Lower lobe of right lung (tissue), 2 donors: ENCODE measurements around the gene HAUS3. TPM values are rescaled to one million over a fixed set of nuclear protein-coding genes. Genes with fewer than 3 reads are reported as not detected.

Experiments
- ATAC-seq, 2 donors: fragments of 200-7000 bp; cut with Tn5 transposase; one replicate each; pipeline ENCODE4 v1.9.1; 2020 to 2022; ENCODE audit warnings: mild to moderate bottlenecking in 2 of 2, moderate library complexity in 2 of 2
- DNase-seq: peaks from one replicate; pipeline ENCODE4 v3.0.0-alpha.2; 2020
- H3K27ac ChIP-seq: fragments of 200-600 bp; one replicate; pipeline ENCODE4 v1.8.0; 2022
- H3K27me3 ChIP-seq: fragments of 200-600 bp; one replicate; pipeline ENCODE4 v1.8.0; 2022; ENCODE audit warnings: low read depth
- H3K36me3 ChIP-seq: fragments of 200-600 bp; one replicate; pipeline ENCODE4 v1.8.0; 2022; ENCODE audit warnings: mild to moderate bottlenecking
- H3K4me1 ChIP-seq: fragments of 200-600 bp; one replicate; pipeline ENCODE4 v1.8.0; 2022
- H3K4me3 ChIP-seq: fragments of 200-600 bp; one replicate; pipeline ENCODE4 v1.8.0; 2022; ENCODE audit warnings: mild to moderate bottlenecking
- H3K9me3 ChIP-seq: fragments of 200-600 bp; one replicate; pipeline ENCODE4 v1.8.0; 2022
- intact Hi-C: fragments of 100-400 bp; cut with DNase I; formaldehyde crosslinking; loops from one replicate; pipeline ENCODE4 v1.11.0; 2022
- total RNA-seq: library from RNA; stranded (reverse); fragmentation: NEBNext Ultra II Directional; extraction: Animal tissue kit (Norgen Biotek cat#: 25700); gene quantifications from one replicate; pipeline ENCODE4 v1.2.1, GENCODE V29; 2021
- TF ChIP-seq, protein P1 (sequence below): fragments of 200-600 bp; IDR thresholded peaks from one replicate; pipeline ENCODE4 v1.8.0; 2022; ENCODE audit warnings: antibody characterized with exemption, mild to moderate bottlenecking
- donor health status: DM: no; HTN: yes; CAD: no; lungs with severe emphysema.

HAUS3 gene
- total RNA-seq, 1 donor from 2014 or later, result 12.3 TPM

DNA sequence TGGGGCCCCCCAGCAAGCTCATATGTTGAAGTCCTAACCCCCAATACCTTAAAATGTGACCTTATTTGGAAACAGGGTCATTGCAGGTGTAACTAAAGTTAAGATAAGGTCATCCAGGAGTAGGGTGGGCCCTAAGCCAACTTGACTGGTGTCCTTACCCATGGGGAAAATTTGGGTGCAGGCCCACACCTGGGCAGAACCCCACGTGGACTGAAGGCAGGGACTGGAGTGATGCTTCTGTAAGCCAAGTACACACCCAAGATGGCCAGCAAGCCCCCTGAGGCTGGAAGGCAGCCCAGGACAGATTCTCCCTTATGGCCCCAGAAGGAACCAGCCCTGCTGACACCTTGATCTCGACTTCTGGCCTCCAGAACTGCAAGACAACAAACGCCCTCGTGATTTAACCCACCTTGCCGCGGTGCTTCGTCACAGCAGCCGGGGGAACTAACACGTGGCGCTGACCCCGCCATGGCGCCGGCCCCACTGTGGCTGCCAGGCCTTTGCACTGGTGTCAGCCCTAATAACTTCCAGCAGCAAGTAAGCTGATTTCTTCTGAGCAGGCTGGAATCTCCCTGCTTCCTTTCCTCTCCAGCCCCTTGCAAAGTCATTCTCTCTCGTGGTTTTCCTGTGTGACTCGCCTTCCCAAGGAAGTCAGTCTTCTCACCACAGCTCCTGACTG lies 43.2 kb upstream of the HAUS3 start:
- TF ChIP-seq, protein P1, sequence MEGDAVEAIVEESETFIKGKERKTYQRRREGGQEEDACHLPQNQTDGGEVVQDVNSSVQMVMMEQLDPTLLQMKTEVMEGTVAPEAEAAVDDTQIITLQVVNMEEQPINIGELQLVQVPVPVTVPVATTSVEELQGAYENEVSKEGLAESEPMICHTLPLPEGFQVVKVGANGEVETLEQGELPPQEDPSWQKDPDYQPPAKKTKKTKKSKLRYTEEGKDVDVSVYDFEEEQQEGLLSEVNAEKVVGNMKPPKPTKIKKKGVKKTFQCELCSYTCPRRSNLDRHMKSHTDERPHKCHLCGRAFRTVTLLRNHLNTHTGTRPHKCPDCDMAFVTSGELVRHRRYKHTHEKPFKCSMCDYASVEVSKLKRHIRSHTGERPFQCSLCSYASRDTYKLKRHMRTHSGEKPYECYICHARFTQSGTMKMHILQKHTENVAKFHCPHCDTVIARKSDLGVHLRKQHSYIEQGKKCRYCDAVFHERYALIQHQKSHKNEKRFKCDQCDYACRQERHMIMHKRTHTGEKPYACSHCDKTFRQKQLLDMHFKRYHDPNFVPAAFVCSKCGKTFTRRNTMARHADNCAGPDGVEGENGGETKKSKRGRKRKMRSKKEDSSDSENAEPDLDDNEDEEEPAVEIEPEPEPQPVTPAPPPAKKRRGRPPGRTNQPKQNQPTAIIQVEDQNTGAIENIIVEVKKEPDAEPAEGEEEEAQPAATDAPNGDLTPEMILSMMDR, result no peak
- peak; percentile 23 for DNase-seq
- Histone ChIP-seq H3K27me3 (no peaks in the 10 kb centered on the region), H3K27ac (no peak overlapping the region), H3K9me3 (no peaks in the 10 kb centered on the region), H3K4me3 (no peak overlapping the region), H3K4me1 (no peaks in the 10 kb centered on the region), H3K36me3 (no peaks in the 10 kb centered on the region)
- no peak for ATAC-seq
- intact Hi-C loops, result no loop called here

DNA sequence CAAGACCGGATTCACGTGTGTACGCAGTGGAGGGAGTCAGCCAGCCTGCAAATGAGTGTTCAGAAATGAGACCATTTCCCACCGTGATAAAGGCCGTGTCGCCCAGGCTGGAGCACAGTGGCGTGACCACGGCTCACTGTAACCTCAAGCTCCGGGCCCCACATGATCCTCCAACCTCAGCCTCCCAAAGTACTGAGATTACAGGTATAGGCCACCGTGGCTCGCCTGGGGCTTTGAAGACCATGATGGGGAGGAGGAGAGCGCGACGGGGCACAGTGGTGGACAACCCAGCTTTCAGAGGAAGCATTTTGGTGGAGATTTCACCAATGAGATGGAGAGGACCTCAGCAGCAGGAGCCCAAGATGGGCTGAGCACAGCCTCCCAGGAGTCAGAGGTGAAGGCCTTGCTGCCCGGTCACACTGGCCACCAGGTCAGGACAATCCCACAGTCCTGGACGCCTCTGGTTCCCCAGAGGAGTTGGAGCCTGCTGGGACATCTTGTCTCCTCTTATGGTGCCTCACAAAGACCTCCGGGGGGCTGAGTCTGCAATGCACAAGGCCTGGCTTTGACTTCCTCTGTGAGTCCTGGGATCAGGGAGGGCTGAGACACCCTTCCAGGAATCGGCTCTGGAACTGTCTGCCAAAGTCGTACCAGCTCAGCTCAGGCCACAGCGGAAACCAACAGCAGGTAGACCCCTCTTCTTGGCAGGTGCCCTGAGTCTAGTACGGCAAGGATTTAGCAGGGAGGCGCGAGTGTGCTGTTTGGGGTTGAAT lies 42.4 kb upstream of the HAUS3 start:
- no peak overlapping the region for H3K27ac ChIP-seq
- intact Hi-C loops, result no loop called here

DNA sequence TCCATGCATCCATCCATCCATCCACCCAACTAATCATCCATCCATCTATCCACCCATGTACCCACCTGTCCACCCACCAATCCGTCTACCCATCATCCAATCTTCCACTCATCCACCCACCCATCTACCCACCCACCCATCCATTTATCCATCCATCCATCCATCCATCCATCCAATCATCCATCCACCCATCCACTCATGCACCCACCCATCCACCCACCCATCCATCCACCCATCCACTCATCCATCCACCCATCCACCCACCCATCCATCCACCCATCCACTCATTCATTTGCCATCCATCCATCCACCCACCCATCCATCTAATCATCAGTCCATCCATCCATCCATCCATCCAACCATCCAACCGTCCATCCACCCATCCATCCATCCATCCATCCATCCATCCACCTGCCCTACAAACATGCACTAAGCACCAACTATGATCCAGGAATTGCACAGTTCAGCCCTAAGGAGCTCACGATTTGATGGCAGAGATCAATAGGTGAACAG lies 41.3 kb upstream of the HAUS3 start:
- intact Hi-C loops, result no loop called here
- no peak overlapping the region for H3K4me3 ChIP-seq
- TF ChIP-seq, protein P1, result no peak
- no peaks in the 10 kb centered on the region for H3K27me3 ChIP-seq
- no peak overlapping the region for H3K27ac ChIP-seq
- no peaks in the 10 kb centered on the region for H3K9me3 ChIP-seq
- H3K4me1 ChIP-seq, result no peaks in the 10 kb centered on the region
- ATAC-seq (no peak), DNase-seq (peak; percentile 2)
- no peaks in the 10 kb centered on the region for H3K36me3 ChIP-seq

More for the DNA sequence above, 42.4 kb upstream of the HAUS3 start:
- H3K9me3 ChIP-seq, result no peaks in the 10 kb centered on the region
- no peaks in the 10 kb centered on the region for H3K36me3 ChIP-seq
- TF ChIP-seq, protein P1, result no peak
- ATAC-seq (no peak), DNase-seq (peak; percentile 22)
- H3K4me3 ChIP-seq, result no peak overlapping the region
- H3K4me1 ChIP-seq, result no peaks in the 10 kb centered on the region
- H3K27me3 ChIP-seq, result no peaks in the 10 kb centered on the region

DNA sequence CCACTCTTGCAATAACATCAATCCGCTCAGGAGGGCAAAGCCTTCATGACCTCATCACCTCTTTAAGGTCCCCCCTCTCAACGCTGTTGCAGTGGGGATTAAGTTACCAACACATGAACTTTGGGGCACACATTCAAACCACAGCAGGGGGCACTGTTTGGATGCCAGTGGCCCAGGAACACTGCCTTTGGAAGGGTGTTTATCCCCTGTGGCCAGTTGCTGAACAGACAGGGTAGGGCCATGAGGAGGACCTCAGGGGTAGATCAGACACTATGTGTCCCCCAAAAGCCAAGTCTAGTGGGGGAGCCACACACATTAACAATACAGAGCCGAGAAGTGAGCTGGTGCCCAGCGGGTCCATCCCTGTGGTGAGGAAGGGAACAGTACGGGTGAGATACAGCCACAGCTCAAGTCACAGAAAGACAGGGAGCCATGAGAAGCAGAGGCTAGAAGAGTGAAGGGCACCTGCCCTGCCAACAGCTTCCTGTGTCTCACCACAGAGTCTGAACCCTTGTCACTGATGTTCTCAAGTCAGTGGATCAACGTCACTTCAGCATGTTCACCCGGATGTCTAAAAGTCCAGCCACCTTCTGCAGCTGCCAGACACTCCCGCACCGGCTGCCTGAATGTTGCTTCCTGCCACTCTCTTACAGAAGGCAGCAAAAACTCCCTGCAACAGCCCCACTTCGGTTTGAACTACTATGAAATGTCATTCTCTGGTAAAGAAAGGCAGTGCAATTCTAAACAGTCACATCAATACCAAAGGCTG lies 39.8 kb upstream of the HAUS3 start:
- Histone ChIP-seq H3K36me3 (no peaks in the 10 kb centered on the region), H3K27me3 (no peaks in the 10 kb centered on the region), H3K4me3 (no peak overlapping the region), H3K27ac (peak overlapping the region; percentile 33), H3K9me3 (no peaks in the 10 kb centered on the region), H3K4me1 (no peaks in the 10 kb centered on the region)
- DNase-seq, result no peak
- intact Hi-C loops, result no loop called here
- TF ChIP-seq, protein P1, result no peak
- ATAC-seq, result peak; percentile 64 to 72

DNA sequence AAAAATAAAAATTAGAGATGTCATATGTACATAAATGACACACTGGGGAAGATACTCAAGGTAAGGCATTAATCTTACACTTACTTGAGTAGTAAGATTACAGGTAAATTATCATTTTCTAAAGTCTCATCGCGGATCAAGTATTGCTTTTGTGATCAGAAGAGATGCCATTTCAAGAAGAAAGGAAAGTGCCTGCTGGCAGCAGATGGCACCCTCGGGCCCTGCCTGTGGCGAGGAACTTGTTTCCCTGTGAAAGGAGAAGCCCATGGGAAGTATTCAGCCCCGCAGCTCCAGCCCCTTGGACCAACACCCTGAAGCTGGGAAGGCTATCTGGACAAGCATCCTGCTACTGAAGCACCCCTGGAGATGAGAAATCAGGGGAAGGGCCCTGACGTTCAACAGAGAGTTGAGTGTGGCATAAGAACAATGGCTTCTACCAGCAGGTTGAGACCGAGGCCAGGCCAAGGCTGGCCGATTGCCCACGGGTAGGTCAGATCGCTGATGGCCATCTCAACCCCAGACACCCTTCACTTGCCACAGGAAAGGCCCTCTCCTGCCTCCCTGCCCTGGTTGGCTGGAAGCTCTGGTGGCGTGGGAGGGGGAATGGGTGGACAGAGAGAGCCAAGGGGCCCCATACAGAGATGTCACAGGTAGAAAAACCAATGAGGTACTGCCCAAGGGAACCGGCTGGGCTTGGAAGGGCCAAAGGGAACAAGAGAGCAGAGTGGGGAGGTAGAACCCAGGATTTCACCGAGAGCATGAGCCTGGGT lies 38.8 kb upstream of the HAUS3 start:
- H3K9me3 ChIP-seq, result no peaks in the 10 kb centered on the region
- H3K4me1 ChIP-seq, result no peaks in the 10 kb centered on the region
- DNase-seq (no peak), ATAC-seq (no peak)
- no peaks in the 10 kb centered on the region for H3K27me3 ChIP-seq
- intact Hi-C loops, result no loop called here
- H3K36me3 ChIP-seq, result no peaks in the 10 kb centered on the region
- H3K27ac ChIP-seq, result peak overlapping the region; percentile 33
- no peak overlapping the region for H3K4me3 ChIP-seq
- TF ChIP-seq, protein P1, result no peak
